ENCODE data around the gene SLC39A3.
"Not testable (repeated sequence)": the region's sequence is repeated elsewhere in the genome, so short reads cannot be mapped to it uniquely, and the experiment has no call there.

SLC39A3 gene

GRCh38 chr19:2721570-2722540, 18.0 kb downstream of the SLC39A3 start:
- DNase-seq = no peak

GRCh38 chr19:2720777-2721569, 18.8 kb downstream of the SLC39A3 start, which contains the start of gene DIRAS1:
DIRAS1 (minus strand) TSS chr19:2721372; CDS start chr19:2717806, 3,566 bp downstream.
- DNase-seq = no peak

- DNase-seq = no peak
Observed at GRCh38 chr19:2719920-2720776, 19.7 kb downstream of the SLC39A3 start.

GRCh38 chr19:2719232-2719735, 20.5 kb downstream of the SLC39A3 start:
- no peak for DNase-seq

GRCh38 chr19:2717638-2718541, 21.9 kb downstream of the SLC39A3 start:
- no peak for DNase-seq

- no peak for DNase-seq
Observed at GRCh38 chr19:2716722-2717637, 22.8 kb downstream of the SLC39A3 start.

- no peak for DNase-seq
Observed at GRCh38 chr19:2716275-2716650, 23.6 kb downstream of the SLC39A3 start.

GRCh38 chr19:2715470-2716274, 24.1 kb downstream of the SLC39A3 start:
- no peak for DNase-seq

GRCh38 chr19:2714531-2715269, 25.1 kb downstream of the SLC39A3 start:
- no peak for DNase-seq

- DNase-seq = not testable (repeated sequence)
Observed at GRCh38 chr19:2714102-2714501, 25.7 kb downstream of the SLC39A3 start.

- not testable (repeated sequence) for DNase-seq
Observed at GRCh38 chr19:2713170-2713569, 26.6 kb downstream of the SLC39A3 start.

GRCh38 chr19:2711875-2712205, 28.0 kb downstream of the SLC39A3 start:
- no peak for DNase-seq

- no peak for DNase-seq
Observed at GRCh38 chr19:2711172-2711874, 28.5 kb downstream of the SLC39A3 start.

- no peak for DNase-seq
Observed at GRCh38 chr19:2706251-2706650, 33.6 kb downstream of the SLC39A3 start.

- no peak for DNase-seq
Observed at GRCh38 chr19:2703691-2704216, 36.1 kb downstream of the SLC39A3 start.

- no peak for DNase-seq
Observed at GRCh38 chr19:2703077-2703437, 36.8 kb downstream of the SLC39A3 start.

- peak; percentile 70 for DNase-seq
Observed at GRCh38 chr19:2702170-2703076, 37.4 kb downstream of the SLC39A3 start, which contains the start of gene GNG7. GNG7 (minus strand) TSS chr19:2702694; CDS start chr19:2520688, 182,006 bp downstream.
